K562 (cell line): Measurements from ENCODE around the gene TCEAL5. TPM values are rescaled to one million over a fixed set of nuclear protein-coding genes. Genes with fewer than 3 reads are reported as not detected.

Source experiments
- ARID2 ChIP-seq: fragments of 450-650 bp; IDR thresholded peaks from 2 replicates; pipeline ENCODE4 v1.6.1; 2017; ENCODE audit warnings: antibody characterized with exemption, mild to moderate bottlenecking
- ELF4 ChIP-seq: fragments of 450-650 bp; formaldehyde crosslinking; IDR thresholded peaks from 2 replicates; pipeline ENCODE4 v1.4.0; 2022; ENCODE audit warnings: missing genetic modification characterization
- ERF ChIP-seq: fragments of 450-650 bp; formaldehyde crosslinking; IDR thresholded peaks from 2 replicates; pipeline ENCODE4 v1.4.0; 2020; ENCODE audit warnings: mild to moderate bottlenecking, mixed read lengths
- HMGN3 ChIP-seq: IDR thresholded peaks from 2 replicates; pipeline ENCODE4 v1.6.1; 2011; ENCODE audit warnings: borderline replicate concordance, low read depth, mild to moderate bottlenecking, mixed read lengths, low read length; ENCODE audit not compliant: insufficient read length; ENCODE audit errors: extremely low read depth
- MAX ChIP-seq: sonication (generic); formaldehyde crosslinking; IDR thresholded peaks from 2 replicates; pipeline ENCODE4 v1.9.0; 2022; ENCODE audit warnings: mild to moderate bottlenecking, missing genetic modification reagents
- MTF1 ChIP-seq: fragments of 250-450 bp; sonication (Bioruptor Pico); IDR thresholded peaks from 2 replicates; pipeline ENCODE4 v1.9.0; 2021; ENCODE audit warnings: moderate library complexity, mild to moderate bottlenecking, inconsistent platforms, borderline replicate concordance
- PHF20 ChIP-seq: fragments of 450-650 bp; IDR thresholded peaks from 2 replicates; pipeline ENCODE4 v1.6.1; 2018; ENCODE audit not compliant: partially characterized antibody
- PURB ChIP-seq: sonication (generic); formaldehyde crosslinking; IDR thresholded peaks from 2 replicates; pipeline ENCODE4 v1.9.0; 2021; ENCODE audit warnings: low read depth, mild to moderate bottlenecking, missing genetic modification reagents
- RBBP5 ChIP-seq: fragments of 200-600 bp; sonication (generic); IDR thresholded peaks from 2 replicates; pipeline ENCODE4 v1.6.1; 2012; ENCODE audit warnings: borderline replicate concordance, mild to moderate bottlenecking, low read length, control low read depth, inconsistent platforms; ENCODE audit not compliant: insufficient read depth, poor library complexity, severe bottlenecking
- RBM34 ChIP-seq: fragments of 200-400 bp; formaldehyde crosslinking; IDR thresholded peaks from 2 replicates; pipeline ENCODE4 v1.6.1; 2018; ENCODE audit warnings: low read length, borderline replicate concordance; ENCODE audit not compliant: insufficient read depth
- SAP30 ChIP-seq: fragments of 200-600 bp; sonication (generic); IDR thresholded peaks from 2 replicates; pipeline ENCODE4 v1.6.1; 2012; ENCODE audit warnings: borderline replicate concordance, low read depth, mild to moderate bottlenecking, moderate library complexity, low read length, control low read depth, inconsistent platforms; ENCODE audit not compliant: insufficient read depth, poor library complexity, severe bottlenecking
- TAF9B ChIP-seq: fragments of 450-650 bp; IDR thresholded peaks from 2 replicates; pipeline ENCODE4 v1.6.1; 2018; ENCODE audit warnings: mild to moderate bottlenecking; ENCODE audit not compliant: partially characterized antibody
- TBP ChIP-seq: optimal IDR thresholded peaks from 2 replicates; pipeline ENCODE3; 2011; ENCODE audit warnings: low read depth, low read length, improper control_type of control experiment
- THRAP3 ChIP-seq: fragments of 450-650 bp; IDR thresholded peaks from 2 replicates; pipeline ENCODE4 v1.6.1; 2016; ENCODE audit warnings: mild to moderate bottlenecking, inconsistent platforms, borderline replicate concordance
- TSC22D4 ChIP-seq: fragments of 450-650 bp; IDR thresholded peaks from 2 replicates; pipeline ENCODE4 v1.6.1; 2016; ENCODE audit warnings: missing genetic modification characterization, missing biosample characterization, control low read depth
- ZNF586 ChIP-seq: fragments of 450-650 bp; formaldehyde crosslinking; conservative IDR thresholded peaks from 2 replicates; pipeline ENCODE4 v1.4.0; 2020; ENCODE audit warnings: mild to moderate bottlenecking, moderate library complexity
- ZNF75A ChIP-seq: fragments of 450-650 bp; formaldehyde crosslinking; IDR thresholded peaks from 2 replicates; pipeline ENCODE4 v1.4.0; 2020; ENCODE audit warnings: mild to moderate bottlenecking
- polyA plus RNA-seq, 8 experiments: library from polyadenylated mRNA; depleted of rRNA in 4 of 8; stranded (reverse) in 5 of 8; unstranded in 3 of 8; fragments of >200 nt; fragmentation: Nextera tagmentation in 2 of 8; fragmentation: Illumina TruSeq in 1 of 8; extraction: Ambion mirVana in 2 of 8; extraction: Trizol in 1 of 8; gene quantifications; 2 replicates each; pipeline versions ENCODE4 v1.2.1 to v1.2.3, GENCODE V29; 2011 to 2014; ENCODE audit warnings: inconsistent platforms in 1 of 8, missing spikeins in 1 of 8
- total RNA-seq, 7 experiments: library from RNA; depleted of rRNA in 6 of 7; stranded (reverse); fragments of >200 nt in 6 of 7; fragmentation: Illumina TruSeq in 2 of 7; extraction: Trizol in 2 of 7; gene quantifications; 2 replicates each; pipeline versions ENCODE4 v1.2.1 to v1.2.3, GENCODE V29; 2011 to 2021; ENCODE audit warnings: low replicate concordance in 1 of 7
- TF ChIP-seq, protein P1 (sequence below), 3 experiments: IDR thresholded peaks in 2 of 3; conservative IDR thresholded peaks in 1 of 3; 2 replicates each; pipeline ENCODE4 v1.5.1; 2011 to 2012; ENCODE audit warnings: low read length in 3 of 3, mild to moderate bottlenecking in 3 of 3, control low read depth in 2 of 3, improper control_type of control experiment in 1 of 3, inconsistent platforms in 1 of 3, low read depth in 1 of 3, mixed read lengths in 1 of 3, moderate library complexity in 1 of 3; ENCODE audit not compliant: insufficient read depth in 2 of 3
- TF ChIP-seq, protein P2 (sequence below): sonication (generic); IDR thresholded peaks from 2 replicates; pipeline ENCODE4 v1.6.1; 2016
- TF ChIP-seq, protein P3 (sequence below): conservative IDR thresholded peaks from 2 replicates; pipeline ENCODE4 v1.6.1; 2011; ENCODE audit warnings: low read depth, mild to moderate bottlenecking, low read length; ENCODE audit not compliant: control insufficient read depth

TCEAL5 gene
- total and polyA plus RNA-seq, 9 of the 15 experiments (the other 6 are each of a cell fraction or from before 2014, with no cell fraction given) = 0.10 to 0.18 TPM; not detected in 7

- TF ChIP-seq, protein P1, sequence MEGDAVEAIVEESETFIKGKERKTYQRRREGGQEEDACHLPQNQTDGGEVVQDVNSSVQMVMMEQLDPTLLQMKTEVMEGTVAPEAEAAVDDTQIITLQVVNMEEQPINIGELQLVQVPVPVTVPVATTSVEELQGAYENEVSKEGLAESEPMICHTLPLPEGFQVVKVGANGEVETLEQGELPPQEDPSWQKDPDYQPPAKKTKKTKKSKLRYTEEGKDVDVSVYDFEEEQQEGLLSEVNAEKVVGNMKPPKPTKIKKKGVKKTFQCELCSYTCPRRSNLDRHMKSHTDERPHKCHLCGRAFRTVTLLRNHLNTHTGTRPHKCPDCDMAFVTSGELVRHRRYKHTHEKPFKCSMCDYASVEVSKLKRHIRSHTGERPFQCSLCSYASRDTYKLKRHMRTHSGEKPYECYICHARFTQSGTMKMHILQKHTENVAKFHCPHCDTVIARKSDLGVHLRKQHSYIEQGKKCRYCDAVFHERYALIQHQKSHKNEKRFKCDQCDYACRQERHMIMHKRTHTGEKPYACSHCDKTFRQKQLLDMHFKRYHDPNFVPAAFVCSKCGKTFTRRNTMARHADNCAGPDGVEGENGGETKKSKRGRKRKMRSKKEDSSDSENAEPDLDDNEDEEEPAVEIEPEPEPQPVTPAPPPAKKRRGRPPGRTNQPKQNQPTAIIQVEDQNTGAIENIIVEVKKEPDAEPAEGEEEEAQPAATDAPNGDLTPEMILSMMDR (IDR thresholded peaks at IDR 0.05 in 2 of 3, conservative IDR thresholded peaks at IDR 0.05 in 1 of 3; ENCODE audit: insufficient read depth in 2 of 3, low read depth in 1 of 3, low read length in 3 of 3) = no peak
- TF ChIP-seq ELF4 (CRISPR knock-in tag) = no peak
- TF ChIP-seq PURB (CRISPR knock-in tag) = no peak
- TF ChIP-seq ZNF586 (CRISPR knock-in tag) = no peak
- peak; percentile 44; the same call in 1 of the 2 replicates for TF ChIP-seq MAX (CRISPR knock-in tag)
- TF ChIP-seq SAP30 = no peak
- no peak for TF ChIP-seq THRAP3
- TF ChIP-seq HMGN3 = no peak
- no peak for TF ChIP-seq TSC22D4 (tag)
- TF ChIP-seq MTF1 (CRISPR knock-in tag) = no peak
- TF ChIP-seq ZNF75A (CRISPR knock-in tag) = no peak
- TF ChIP-seq, protein P2, sequence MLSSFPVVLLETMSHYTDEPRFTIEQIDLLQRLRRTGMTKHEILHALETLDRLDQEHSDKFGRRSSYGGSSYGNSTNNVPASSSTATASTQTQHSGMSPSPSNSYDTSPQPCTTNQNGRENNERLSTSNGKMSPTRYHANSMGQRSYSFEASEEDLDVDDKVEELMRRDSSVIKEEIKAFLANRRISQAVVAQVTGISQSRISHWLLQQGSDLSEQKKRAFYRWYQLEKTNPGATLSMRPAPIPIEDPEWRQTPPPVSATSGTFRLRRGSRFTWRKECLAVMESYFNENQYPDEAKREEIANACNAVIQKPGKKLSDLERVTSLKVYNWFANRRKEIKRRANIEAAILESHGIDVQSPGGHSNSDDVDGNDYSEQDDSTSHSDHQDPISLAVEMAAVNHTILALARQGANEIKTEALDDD = no peak
- no peak for TF ChIP-seq RBBP5
- no peak for TF ChIP-seq ARID2
- TF ChIP-seq, protein P3, sequence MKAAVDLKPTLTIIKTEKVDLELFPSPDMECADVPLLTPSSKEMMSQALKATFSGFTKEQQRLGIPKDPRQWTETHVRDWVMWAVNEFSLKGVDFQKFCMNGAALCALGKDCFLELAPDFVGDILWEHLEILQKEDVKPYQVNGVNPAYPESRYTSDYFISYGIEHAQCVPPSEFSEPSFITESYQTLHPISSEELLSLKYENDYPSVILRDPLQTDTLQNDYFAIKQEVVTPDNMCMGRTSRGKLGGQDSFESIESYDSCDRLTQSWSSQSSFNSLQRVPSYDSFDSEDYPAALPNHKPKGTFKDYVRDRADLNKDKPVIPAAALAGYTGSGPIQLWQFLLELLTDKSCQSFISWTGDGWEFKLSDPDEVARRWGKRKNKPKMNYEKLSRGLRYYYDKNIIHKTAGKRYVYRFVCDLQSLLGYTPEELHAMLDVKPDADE = no peak
- no peak for TF ChIP-seq TAF9B
- no peak for TF ChIP-seq ERF
- no peak for TF ChIP-seq RBM34
- peak; percentile 25 for TF ChIP-seq TBP
- no peak for TF ChIP-seq PHF20
Observed at GRCh38 chrX:103310555-103311398, 34.2 kb upstream of the TCEAL5 start, which contains the start of gene BEX2 (continued).
